Peyer's patch (tissue), 4 donors: ENCODE data around the gene IFT43.

Source experiments
- CTCF ChIP-seq, 6 experiments: fragments of 450-650 bp in 4 of 6; fragments of 200-600 bp in 2 of 6; sonication (generic) in 1 of 6; IDR thresholded peaks; one replicate each; pipeline ENCODE4 v1.5.1; 2017 to 2019; ENCODE audit warnings: antibody characterized with exemption in 6 of 6, mild to moderate bottlenecking in 3 of 6, moderate library complexity in 1 of 6
- POLR2A ChIP-seq, 2 donors: fragments of 450-650 bp; IDR thresholded peaks; one replicate each; pipeline ENCODE4 v1.5.1; 2017; ENCODE audit warnings: antibody characterized with exemption in 2 of 2, mild to moderate bottlenecking in 2 of 2, moderate library complexity in 2 of 2

GRCh38 chr14:76125511-76125910 is 139.9 kb downstream of the IFT43 start:
- TF ChIP-seq POLR2A (IDR thresholded peaks at IDR 0.05) (no peak), CTCF (IDR thresholded peaks at IDR 0.05) (no peak)
